GM18502 (cell line): ENCODE data around the gene CMIP.

ENCODE experiments used
- ATAC-seq: cut with Tn5 transposase; IDR thresholded peaks from one replicate; pipeline ENCODE4 v1.9.1; 2021; ENCODE audit warnings: mild to moderate bottlenecking; ENCODE audit not compliant: unreplicated experiment, poor library complexity

CMIP gene

GRCh38 chr16:81544700-81545271, 100.2 kb downstream of the CMIP start:
- no peak for ATAC-seq

- no peak for ATAC-seq
Observed at GRCh38 chr16:81545470-81546250, 101.1 kb downstream of the CMIP start.

- no peak for ATAC-seq
Observed at GRCh38 chr16:81546781-81547180, 102.2 kb downstream of the CMIP start.

GRCh38 chr16:81547194-81547938, 102.8 kb downstream of the CMIP start:
- ATAC-seq = no peak

- ATAC-seq = no peak
Observed at GRCh38 chr16:81547939-81548216, 103.3 kb downstream of the CMIP start.

- ATAC-seq = no peak
Observed at GRCh38 chr16:81548551-81548875, 103.9 kb downstream of the CMIP start.

GRCh38 chr16:81548876-81549546, 104.4 kb downstream of the CMIP start:
- ATAC-seq = no peak

GRCh38 chr16:81549547-81550431, 105.2 kb downstream of the CMIP start:
- ATAC-seq = no peak

GRCh38 chr16:81550432-81550808, 105.8 kb downstream of the CMIP start:
- no peak for ATAC-seq

- peak; percentile 58 for ATAC-seq
Observed at GRCh38 chr16:81551151-81551808, 106.7 kb downstream of the CMIP start.

- no peak for ATAC-seq
Observed at GRCh38 chr16:81551821-81552304, 107.3 kb downstream of the CMIP start.

GRCh38 chr16:81552743-81553079, 108.1 kb downstream of the CMIP start:
- ATAC-seq = no peak

GRCh38 chr16:81553080-81553813, 108.6 kb downstream of the CMIP start:
- ATAC-seq = no peak

GRCh38 chr16:81553814-81554675, 109.4 kb downstream of the CMIP start:
- no peak for ATAC-seq

- no peak for ATAC-seq
Observed at GRCh38 chr16:81554979-81555378, 110.4 kb downstream of the CMIP start.

GRCh38 chr16:81555660-81556059, 111.1 kb downstream of the CMIP start:
- no peak for ATAC-seq

GRCh38 chr16:81556715-81557284, 112.2 kb downstream of the CMIP start:
- no peak for ATAC-seq

- no peak for ATAC-seq
Observed at GRCh38 chr16:81558077-81558443, 113.5 kb downstream of the CMIP start.
